ENCODE data around the gene ARHGAP32. TPM values are rescaled to one million over a fixed set of nuclear protein-coding genes. Genes with fewer than 3 reads are reported as not detected.

ARHGAP32 gene
- total RNA-seq, 4 donors from 2014 or later = 10.9 to 28.0 (median 19.2) TPM

DNA sequence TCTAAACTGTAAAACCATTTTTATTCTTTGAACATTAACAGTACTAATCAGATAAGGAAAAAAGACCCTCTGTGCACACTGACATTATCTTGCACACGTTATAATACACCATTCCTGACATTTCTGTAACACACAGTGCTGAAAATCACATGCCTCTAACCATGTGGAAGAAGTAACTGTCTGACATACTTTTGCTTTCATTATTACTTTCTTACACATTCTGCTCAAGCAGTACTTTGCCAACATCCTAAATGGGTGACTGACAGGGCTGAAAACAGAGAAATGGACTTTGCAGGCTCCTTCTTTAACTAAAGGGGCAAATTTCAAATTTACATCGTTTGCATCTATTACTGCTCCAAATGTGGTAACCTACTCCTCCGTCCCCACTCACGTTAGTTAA, 226.6 kb downstream of the ARHGAP32 start:
- no peak overlapping the region for H3K4me3 ChIP-seq
- TF ChIP-seq, protein P1, sequence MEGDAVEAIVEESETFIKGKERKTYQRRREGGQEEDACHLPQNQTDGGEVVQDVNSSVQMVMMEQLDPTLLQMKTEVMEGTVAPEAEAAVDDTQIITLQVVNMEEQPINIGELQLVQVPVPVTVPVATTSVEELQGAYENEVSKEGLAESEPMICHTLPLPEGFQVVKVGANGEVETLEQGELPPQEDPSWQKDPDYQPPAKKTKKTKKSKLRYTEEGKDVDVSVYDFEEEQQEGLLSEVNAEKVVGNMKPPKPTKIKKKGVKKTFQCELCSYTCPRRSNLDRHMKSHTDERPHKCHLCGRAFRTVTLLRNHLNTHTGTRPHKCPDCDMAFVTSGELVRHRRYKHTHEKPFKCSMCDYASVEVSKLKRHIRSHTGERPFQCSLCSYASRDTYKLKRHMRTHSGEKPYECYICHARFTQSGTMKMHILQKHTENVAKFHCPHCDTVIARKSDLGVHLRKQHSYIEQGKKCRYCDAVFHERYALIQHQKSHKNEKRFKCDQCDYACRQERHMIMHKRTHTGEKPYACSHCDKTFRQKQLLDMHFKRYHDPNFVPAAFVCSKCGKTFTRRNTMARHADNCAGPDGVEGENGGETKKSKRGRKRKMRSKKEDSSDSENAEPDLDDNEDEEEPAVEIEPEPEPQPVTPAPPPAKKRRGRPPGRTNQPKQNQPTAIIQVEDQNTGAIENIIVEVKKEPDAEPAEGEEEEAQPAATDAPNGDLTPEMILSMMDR (IDR thresholded peaks at IDR 0.05) = no peak
- TF ChIP-seq EP300 (IDR thresholded peaks at IDR 0.05) (no peak), POLR2A (IDR thresholded peaks at IDR 0.05) (no peak)
- H3K4me1 ChIP-seq = peaks cover 0 to 4% (median 0%) of the 10 kb centered on the region in 4 donors
- H3K9me3 ChIP-seq = no peaks in the 10 kb centered on the region
- no peak for DNase-seq (ENCODE audit: low spot score in 2 of 2)
- no peak overlapping the region for H3K27ac ChIP-seq
- H3K36me3 ChIP-seq = peaks cover 0 to 28% (median 0%) of the 10 kb centered on the region in 3 donors
- 55 to 57% methylated on average over 4 of the region's 4 CpGs for WGBS, 2 donors
- H3K27me3 ChIP-seq = no peaks in the 10 kb centered on the region

DNA sequence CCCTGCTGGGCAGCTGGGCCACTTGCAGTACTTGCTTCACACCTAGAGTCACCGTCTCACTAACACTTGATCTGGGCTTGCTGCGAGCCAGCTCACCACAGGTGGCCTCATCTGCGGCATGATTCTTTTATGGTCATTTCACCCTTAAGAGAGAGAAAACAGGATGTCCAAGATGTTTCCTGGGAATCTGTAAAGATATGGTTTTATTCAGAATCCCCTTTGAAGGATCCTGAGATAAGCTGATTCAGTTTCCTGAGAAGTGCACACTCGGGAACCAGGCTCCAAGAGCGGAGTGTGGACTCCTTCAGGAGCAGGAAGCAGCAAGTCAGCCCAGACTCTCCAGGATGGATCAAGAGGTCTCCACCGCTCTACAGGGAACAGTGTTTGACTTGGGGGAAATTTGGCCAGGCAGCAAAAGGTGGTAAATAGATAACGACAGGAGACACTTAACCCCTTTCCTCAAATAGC, 227.6 kb downstream of the ARHGAP32 start:
- WGBS, 2 donors = 75 to 82% methylated on average over 7 of the region's 7 CpGs
- DNase-seq (ENCODE audit: low spot score in 2 of 2) = no peak
- H3K4me3 ChIP-seq = no peak overlapping the region
- no peaks in the 10 kb centered on the region for H3K27me3 ChIP-seq
- H3K36me3 ChIP-seq = peaks cover 0 to 18% (median 0%) of the 10 kb centered on the region in 3 donors
- H3K27ac ChIP-seq = no peak overlapping the region
- no peaks in the 10 kb centered on the region for H3K9me3 ChIP-seq
- TF ChIP-seq, protein P1 (IDR thresholded peaks at IDR 0.05) = no peak
- no peak for TF ChIP-seq POLR2A (IDR thresholded peaks at IDR 0.05)
- TF ChIP-seq EP300 (IDR thresholded peaks at IDR 0.05) = no peak
- H3K4me1 ChIP-seq = peaks cover 0 to 4% (median 0%) of the 10 kb centered on the region in 4 donors

DNA sequence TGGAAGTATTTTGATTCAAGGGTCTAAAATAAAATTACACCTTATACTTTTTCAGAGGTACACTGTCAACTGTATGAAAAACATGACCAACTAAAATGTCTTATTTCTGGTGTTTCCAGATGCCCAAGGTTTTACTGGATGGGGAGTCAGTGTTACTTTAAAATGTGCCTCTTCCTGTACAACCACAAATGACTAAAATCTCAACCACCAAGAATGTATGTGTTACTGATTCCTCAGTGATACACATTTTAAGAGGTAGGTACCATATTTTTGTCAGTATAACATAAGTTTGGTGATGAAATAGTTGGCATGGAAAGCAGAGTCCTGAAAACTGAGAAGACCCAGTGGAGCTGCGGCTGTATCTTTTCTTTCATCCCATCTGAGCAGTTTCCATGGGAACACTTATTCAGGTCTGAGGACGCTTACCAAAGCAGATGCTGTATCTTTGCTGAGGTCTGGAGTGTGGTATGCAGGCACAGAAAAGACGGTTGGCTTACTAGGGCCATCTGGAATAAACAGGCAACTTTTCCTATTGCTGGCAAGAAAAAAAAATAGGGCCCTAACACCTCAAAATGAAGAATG, 228.3 kb downstream of the ARHGAP32 start:
- H3K36me3 ChIP-seq = peaks cover 0 to 12% (median 0%) of the 10 kb centered on the region in 3 donors
- no peak overlapping the region for H3K27ac ChIP-seq
- peaks cover 0 to 4% (median 0%) of the 10 kb centered on the region in 4 donors for H3K4me1 ChIP-seq
- TF ChIP-seq POLR2A (IDR thresholded peaks at IDR 0.05) (no peak), EP300 (IDR thresholded peaks at IDR 0.05) (no peak)
- TF ChIP-seq, protein P1 (IDR thresholded peaks at IDR 0.05) = no peak
- 71 to 78% methylated on average over 3 of the region's 3 CpGs for WGBS, 2 donors
- H3K4me3 ChIP-seq = no peak overlapping the region
- no peaks in the 10 kb centered on the region for H3K27me3 ChIP-seq
- no peaks in the 10 kb centered on the region for H3K9me3 ChIP-seq
- DNase-seq (ENCODE audit: low spot score in 2 of 2) = no peak

DNA sequence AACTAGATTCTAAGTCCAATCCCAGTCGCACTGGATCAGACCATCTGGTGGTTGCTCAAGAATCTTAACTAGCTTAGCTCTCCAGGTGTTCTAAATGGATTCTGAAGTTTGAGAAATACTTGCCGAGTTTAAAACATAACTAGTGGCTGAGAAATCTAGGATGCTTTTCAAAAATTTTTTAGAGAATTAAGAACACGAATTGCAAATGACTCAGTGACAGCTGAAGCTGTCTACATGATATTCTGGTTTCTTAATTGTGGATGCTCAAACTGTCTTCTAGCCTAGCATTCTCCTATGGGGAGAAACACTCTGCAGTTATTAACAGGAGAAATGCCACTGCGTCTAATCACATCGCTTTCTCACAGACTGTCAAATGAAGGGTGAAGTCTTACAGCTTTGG, 229.2 kb downstream of the ARHGAP32 start:
- H3K36me3 ChIP-seq = peaks cover 0 to 7% (median 0%) of the 10 kb centered on the region in 3 donors
- H3K9me3 ChIP-seq = no peaks in the 10 kb centered on the region
- no peaks in the 10 kb centered on the region for H3K27me3 ChIP-seq
- TF ChIP-seq, protein P1 (IDR thresholded peaks at IDR 0.05) = no peak
- TF ChIP-seq POLR2A (IDR thresholded peaks at IDR 0.05) (no peak), EP300 (IDR thresholded peaks at IDR 0.05) (no peak)
- DNase-seq (ENCODE audit: low spot score in 2 of 2) = no peak
- H3K4me1 ChIP-seq = peaks cover 0 to 4% (median 0%) of the 10 kb centered on the region in 4 donors
- H3K4me3 ChIP-seq = no peak overlapping the region
- no peak overlapping the region for H3K27ac ChIP-seq
- 91% methylated on average over 5 of the region's 5 CpGs for WGBS, 2 donors

DNA sequence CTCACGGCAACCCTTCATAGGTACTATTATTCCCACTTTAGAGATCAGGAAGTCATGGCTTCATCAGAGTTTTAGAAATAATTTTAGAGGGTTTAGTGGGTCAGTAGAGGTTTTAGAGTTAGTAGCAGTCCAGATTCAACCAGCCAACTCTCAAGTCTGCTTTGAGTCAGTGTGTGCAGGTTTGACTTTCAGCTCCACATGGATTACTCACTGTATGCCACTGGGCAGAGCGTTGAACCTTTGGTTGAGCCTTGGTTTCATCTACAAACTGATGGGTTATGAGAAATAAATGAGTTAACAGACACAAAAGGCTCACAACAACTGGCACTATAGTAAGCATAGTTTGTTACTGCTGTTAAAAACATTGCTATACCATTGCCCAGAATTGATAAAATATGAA, 230.5 kb downstream of the ARHGAP32 start:
- 85 to 89% methylated on average over 2 of the region's 2 CpGs for WGBS, 2 donors
- no peak for DNase-seq (ENCODE audit: low spot score in 2 of 2)

More for the DNA sequence above, 230.5 kb downstream of the ARHGAP32 start:
- TF ChIP-seq EP300 (IDR thresholded peaks at IDR 0.05) (no peak), POLR2A (IDR thresholded peaks at IDR 0.05) (no peak)
- TF ChIP-seq, protein P1 (IDR thresholded peaks at IDR 0.05) = no peak
- Histone ChIP-seq H3K36me3 (peaks cover 0 to 7% (median 0%) of the 10 kb centered on the region in 3 donors), H3K4me1 (peaks cover 0 to 4% (median 0%) of the 10 kb centered on the region in 4 donors), H3K27me3 (no peaks in the 10 kb centered on the region), H3K9me3 (no peaks in the 10 kb centered on the region), H3K4me3 (no peak overlapping the region), H3K27ac (no peak overlapping the region)
